ENCODE measurements around the gene MYO5B. TPM values are rescaled to one million over a fixed set of nuclear protein-coding genes. Genes with fewer than 3 reads are reported as not detected.

MYO5B gene
- total RNA-seq, 1 donor from 2014 or later: 39.1 TPM

- no peak for DNase-seq (ENCODE audit: low spot score, unreplicated experiment)
- TF ChIP-seq, protein P1, sequence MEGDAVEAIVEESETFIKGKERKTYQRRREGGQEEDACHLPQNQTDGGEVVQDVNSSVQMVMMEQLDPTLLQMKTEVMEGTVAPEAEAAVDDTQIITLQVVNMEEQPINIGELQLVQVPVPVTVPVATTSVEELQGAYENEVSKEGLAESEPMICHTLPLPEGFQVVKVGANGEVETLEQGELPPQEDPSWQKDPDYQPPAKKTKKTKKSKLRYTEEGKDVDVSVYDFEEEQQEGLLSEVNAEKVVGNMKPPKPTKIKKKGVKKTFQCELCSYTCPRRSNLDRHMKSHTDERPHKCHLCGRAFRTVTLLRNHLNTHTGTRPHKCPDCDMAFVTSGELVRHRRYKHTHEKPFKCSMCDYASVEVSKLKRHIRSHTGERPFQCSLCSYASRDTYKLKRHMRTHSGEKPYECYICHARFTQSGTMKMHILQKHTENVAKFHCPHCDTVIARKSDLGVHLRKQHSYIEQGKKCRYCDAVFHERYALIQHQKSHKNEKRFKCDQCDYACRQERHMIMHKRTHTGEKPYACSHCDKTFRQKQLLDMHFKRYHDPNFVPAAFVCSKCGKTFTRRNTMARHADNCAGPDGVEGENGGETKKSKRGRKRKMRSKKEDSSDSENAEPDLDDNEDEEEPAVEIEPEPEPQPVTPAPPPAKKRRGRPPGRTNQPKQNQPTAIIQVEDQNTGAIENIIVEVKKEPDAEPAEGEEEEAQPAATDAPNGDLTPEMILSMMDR (IDR thresholded peaks at IDR 0.05; ENCODE audit: unreplicated experiment): no peak
- Mint-ChIP-seq H3K36me3 (ENCODE audit: insufficient read depth) (no peaks in the 10 kb centered on the region), H3K27me3 (peaks cover 51% of the 10 kb centered on the region), H3K4me1 (ENCODE audit: low read depth) (peaks cover 11% of the 10 kb centered on the region), H3K4me3 (ENCODE audit: low read depth) (peak overlapping the region; percentile 86), H3K9me3 (ENCODE audit: low read depth) (no peaks in the 10 kb centered on the region), H3K27ac (peak overlapping the region; percentile 35)
Measured at GRCh38 chr18:50192995-50193795, 1.8 kb downstream of the MYO5B start.

DNA sequence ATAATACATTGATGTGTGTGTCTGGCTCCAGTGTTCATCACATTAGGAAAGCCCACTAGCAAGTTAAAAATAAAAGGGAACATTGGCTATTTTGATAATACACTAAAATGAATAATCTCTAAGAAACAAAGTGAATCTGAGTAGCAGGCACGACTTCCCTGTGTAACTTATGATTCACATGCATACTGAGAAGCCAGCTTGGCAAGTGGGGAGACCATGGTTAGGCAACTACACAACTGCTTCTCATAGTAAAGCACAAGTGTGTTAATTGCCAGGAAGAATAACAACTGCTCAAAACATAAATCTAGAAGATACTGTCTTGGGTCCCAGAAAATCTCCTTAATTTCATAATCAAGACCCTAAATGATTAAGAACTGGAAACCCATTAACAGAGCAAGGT is 4.0 kb downstream of the MYO5B start:
- Mint-ChIP-seq H3K9me3 (ENCODE audit: low read depth) (no peaks in the 10 kb centered on the region), H3K4me1 (ENCODE audit: low read depth) (peaks cover 11% of the 10 kb centered on the region), H3K27ac (no peak overlapping the region), H3K36me3 (ENCODE audit: insufficient read depth) (no peaks in the 10 kb centered on the region), H3K27me3 (peaks cover 35% of the 10 kb centered on the region), H3K4me3 (ENCODE audit: low read depth) (no peak overlapping the region)
- no peak for DNase-seq (ENCODE audit: low spot score, unreplicated experiment)
- TF ChIP-seq, protein P1 (IDR thresholded peaks at IDR 0.05; ENCODE audit: unreplicated experiment): no peak

DNA sequence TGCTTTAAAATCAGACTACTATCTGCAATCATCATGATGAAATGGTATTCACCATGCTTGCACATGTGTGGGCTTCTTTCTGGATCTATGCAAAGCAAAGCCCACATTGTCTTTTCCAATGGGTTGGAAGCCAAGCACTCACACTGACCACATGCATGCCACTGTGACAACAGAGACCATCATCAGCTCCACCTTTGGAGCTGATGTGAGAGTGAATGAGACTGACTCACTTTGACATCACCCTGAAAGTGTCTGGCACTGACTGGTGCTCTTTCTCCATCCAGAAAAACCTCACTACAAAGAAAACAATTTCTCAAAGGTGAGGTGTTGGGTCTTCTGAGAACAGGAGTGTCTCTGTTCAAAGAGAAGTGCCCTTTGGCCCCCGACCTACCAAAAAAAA is 4.7 kb downstream of the MYO5B start:
- Mint-ChIP-seq H3K27me3 (peaks cover 28% of the 10 kb centered on the region), H3K9me3 (ENCODE audit: low read depth) (no peaks in the 10 kb centered on the region), H3K36me3 (ENCODE audit: insufficient read depth) (no peaks in the 10 kb centered on the region), H3K4me3 (ENCODE audit: low read depth) (no peak overlapping the region), H3K27ac (no peak overlapping the region), H3K4me1 (ENCODE audit: low read depth) (peaks cover 10% of the 10 kb centered on the region)
- no peak for DNase-seq (ENCODE audit: low spot score, unreplicated experiment)
- TF ChIP-seq, protein P1 (IDR thresholded peaks at IDR 0.05; ENCODE audit: unreplicated experiment): no peak

- no peaks in the 10 kb centered on the region for H3K36me3 Mint-ChIP-seq (ENCODE audit: insufficient read depth)
- DNase-seq (ENCODE audit: low spot score, unreplicated experiment): no peak
- no peak overlapping the region for H3K27ac Mint-ChIP-seq
- no peak overlapping the region for H3K4me3 Mint-ChIP-seq (ENCODE audit: low read depth)
- H3K4me1 Mint-ChIP-seq (ENCODE audit: low read depth): peaks cover 10% of the 10 kb centered on the region
- no peaks in the 10 kb centered on the region for H3K9me3 Mint-ChIP-seq (ENCODE audit: low read depth)
- H3K27me3 Mint-ChIP-seq: peaks cover 28% of the 10 kb centered on the region
- TF ChIP-seq, protein P1 (IDR thresholded peaks at IDR 0.05; ENCODE audit: unreplicated experiment): no peak
Measured at GRCh38 chr18:50189160-50189559, 5.8 kb downstream of the MYO5B start.

GRCh38 chr18:50188652-50189051 is 6.3 kb downstream of the MYO5B start:
- Mint-ChIP-seq H3K27me3 (peaks cover 24% of the 10 kb centered on the region), H3K9me3 (ENCODE audit: low read depth) (no peaks in the 10 kb centered on the region), H3K27ac (no peak overlapping the region), H3K4me3 (ENCODE audit: low read depth) (no peak overlapping the region), H3K4me1 (ENCODE audit: low read depth) (peaks cover 6% of the 10 kb centered on the region), H3K36me3 (ENCODE audit: insufficient read depth) (no peaks in the 10 kb centered on the region)
- no peak for DNase-seq (ENCODE audit: low spot score, unreplicated experiment)
- TF ChIP-seq, protein P1 (IDR thresholded peaks at IDR 0.05; ENCODE audit: unreplicated experiment): no peak

Data from progenitor cell of endocrine pancreas (in vitro differentiated cells).